ENCODE data around the gene ENPP7.

The ENPP7 gene

DNA sequence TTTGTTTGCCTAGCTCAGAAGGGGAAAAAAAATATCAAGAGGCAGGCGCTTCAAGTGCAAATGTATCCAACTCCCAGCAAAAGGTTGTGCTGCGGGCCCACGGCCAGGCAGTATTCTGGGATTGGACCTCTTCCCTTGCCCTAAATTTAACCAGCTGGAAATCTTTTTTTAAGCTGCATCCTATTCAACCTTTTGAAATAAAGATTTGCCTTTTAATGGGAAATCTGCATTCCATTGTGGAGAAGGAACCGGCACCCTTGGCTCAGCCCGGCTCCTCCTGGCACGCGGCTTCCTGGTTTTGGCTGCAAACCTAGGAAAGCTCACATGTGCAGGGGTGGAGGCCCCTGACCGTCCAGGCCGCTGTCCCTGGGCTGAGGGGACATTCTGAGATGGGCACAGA, 38.8 kb upstream of the ENPP7 start:
- Histone ChIP-seq H3K27ac (ENCODE audit: low read depth, low read length) (no peak overlapping the region), H3K4me3 (ENCODE audit: low read depth, low read length) (no peak overlapping the region), H3K79me2 (ENCODE audit: control insufficient read depth, insufficient read depth, low read length, unreplicated experiment) (no peaks in the 10 kb centered on the region), H3K4me1 (ENCODE audit: control insufficient read depth, insufficient read depth, low read length, unreplicated experiment) (peaks cover 14% of the 10 kb centered on the region), H3K36me3 (ENCODE audit: insufficient read depth, low read length) (no peaks in the 10 kb centered on the region), H2AFZ (ENCODE audit: low read length, unreplicated experiment) (no peak overlapping the region), H3K27me3 (ENCODE audit: insufficient read depth, low read length) (peaks cover 46% of the 10 kb centered on the region)

DNA sequence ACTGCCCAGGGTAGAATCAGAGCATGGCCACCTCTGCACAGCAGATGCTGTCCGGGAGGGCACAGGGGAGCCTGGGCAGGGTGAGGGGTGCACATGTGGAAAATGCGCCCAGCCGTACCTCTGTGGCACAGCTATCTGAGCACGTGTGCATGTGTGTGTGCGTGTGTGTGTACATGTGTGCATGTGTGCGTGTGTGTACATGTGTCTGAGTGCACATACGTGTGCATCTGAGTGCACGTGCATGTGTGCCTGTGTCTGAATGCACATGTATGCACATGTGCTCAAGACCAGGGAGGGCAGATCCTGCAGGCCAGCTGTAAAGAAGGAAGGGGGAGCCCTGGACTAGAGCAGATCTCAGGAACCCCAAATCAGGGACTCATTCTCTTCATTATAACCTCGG, 37.3 kb upstream of the ENPP7 start:
- H3K27ac ChIP-seq (ENCODE audit: low read depth, low read length): no peak overlapping the region
- H2AFZ ChIP-seq (ENCODE audit: low read length, unreplicated experiment): no peak overlapping the region
- H3K79me2 ChIP-seq (ENCODE audit: control insufficient read depth, insufficient read depth, low read length, unreplicated experiment): no peaks in the 10 kb centered on the region
- H3K27me3 ChIP-seq (ENCODE audit: insufficient read depth, low read length): peaks cover 44% of the 10 kb centered on the region
- H3K4me3 ChIP-seq (ENCODE audit: low read depth, low read length): no peak overlapping the region
- H3K4me1 ChIP-seq (ENCODE audit: control insufficient read depth, insufficient read depth, low read length, unreplicated experiment): peaks cover 14% of the 10 kb centered on the region
- no peaks in the 10 kb centered on the region for H3K36me3 ChIP-seq (ENCODE audit: insufficient read depth, low read length)

DNA sequence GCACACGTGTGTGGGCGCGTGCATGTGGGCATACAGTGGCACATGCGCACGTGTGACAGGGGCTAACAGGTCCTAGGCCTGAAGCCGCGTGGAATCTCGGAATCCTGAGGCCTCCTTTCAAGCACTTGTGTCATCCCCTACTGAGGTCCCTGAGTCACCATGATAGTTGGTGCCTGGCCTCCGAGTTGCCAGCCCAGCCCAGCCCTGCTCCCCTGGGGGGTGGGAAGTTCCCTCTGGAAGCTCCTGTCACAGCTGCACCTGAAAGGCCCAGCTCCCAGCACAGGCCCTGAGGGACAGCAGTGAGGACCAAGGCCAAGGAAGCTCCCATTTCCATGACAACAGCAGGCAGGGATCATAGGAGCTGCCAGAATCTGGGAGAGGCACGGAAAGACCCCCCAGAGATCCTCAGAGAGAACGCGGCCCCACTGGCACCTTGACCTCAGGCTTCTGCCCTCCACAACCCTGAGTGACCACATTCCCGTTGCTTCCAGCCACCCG, 35.4 kb upstream of the ENPP7 start:
- Histone ChIP-seq H3K4me1 (ENCODE audit: control insufficient read depth, insufficient read depth, low read length, unreplicated experiment) (peaks cover 14% of the 10 kb centered on the region), H3K79me2 (ENCODE audit: control insufficient read depth, insufficient read depth, low read length, unreplicated experiment) (no peaks in the 10 kb centered on the region), H3K27ac (ENCODE audit: low read depth, low read length) (no peak overlapping the region), H3K4me3 (ENCODE audit: low read depth, low read length) (no peak overlapping the region), H3K36me3 (ENCODE audit: insufficient read depth, low read length) (no peaks in the 10 kb centered on the region), H3K27me3 (ENCODE audit: insufficient read depth, low read length) (peaks cover 30% of the 10 kb centered on the region), H2AFZ (ENCODE audit: low read length, unreplicated experiment) (no peak overlapping the region)

DNA sequence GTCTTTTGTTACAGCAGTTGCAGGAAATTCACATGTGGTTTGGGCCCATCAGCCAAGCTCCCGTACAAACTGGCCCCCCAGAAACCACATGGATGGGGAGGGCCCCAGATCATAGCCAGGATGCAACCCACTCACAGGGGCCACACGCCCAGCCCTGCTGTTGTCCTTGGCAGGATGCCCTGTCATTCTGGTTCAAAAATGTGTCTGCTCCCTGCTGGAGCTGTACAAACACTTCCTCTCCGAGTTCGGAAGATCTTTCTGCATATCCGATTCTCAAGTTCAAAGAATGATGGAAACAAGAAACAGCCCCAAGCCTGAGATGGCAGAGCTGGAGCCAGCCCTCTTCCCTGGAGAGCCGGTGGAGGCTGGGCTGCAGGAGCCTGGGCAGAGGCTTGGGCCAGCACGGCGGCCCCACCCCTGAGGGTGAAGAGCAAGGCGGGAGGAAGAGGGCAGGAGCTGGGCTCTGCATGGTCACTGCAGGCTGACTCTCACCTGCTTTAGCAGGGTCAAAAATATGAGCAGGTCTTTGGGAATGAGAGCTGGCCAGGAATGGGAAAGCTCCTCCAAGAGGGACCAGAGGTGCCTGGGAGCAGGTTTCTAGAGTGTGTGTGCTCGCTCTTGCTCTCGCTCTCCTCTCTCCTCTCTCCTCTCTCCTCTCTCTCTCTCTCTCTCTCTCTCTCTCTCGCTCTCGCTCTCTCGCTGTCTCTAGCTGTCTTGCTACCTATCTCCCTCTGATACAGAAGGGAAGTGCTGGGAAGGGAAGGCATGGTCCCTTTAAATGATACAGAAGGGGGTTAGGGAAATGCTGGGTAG, 34.7 kb upstream of the ENPP7 start:
- no peaks in the 10 kb centered on the region for H3K36me3 ChIP-seq (ENCODE audit: insufficient read depth, low read length)
- H2AFZ ChIP-seq (ENCODE audit: low read length, unreplicated experiment): peak overlapping the region; percentile 32
- no peaks in the 10 kb centered on the region for H3K79me2 ChIP-seq (ENCODE audit: control insufficient read depth, insufficient read depth, low read length, unreplicated experiment)
- no peak overlapping the region for H3K4me3 ChIP-seq (ENCODE audit: low read depth, low read length)
- H3K27me3 ChIP-seq (ENCODE audit: insufficient read depth, low read length): peaks cover 24% of the 10 kb centered on the region
- peaks cover 14% of the 10 kb centered on the region for H3K4me1 ChIP-seq (ENCODE audit: control insufficient read depth, insufficient read depth, low read length, unreplicated experiment)
- H3K27ac ChIP-seq (ENCODE audit: low read depth, low read length): no peak overlapping the region

DNA sequence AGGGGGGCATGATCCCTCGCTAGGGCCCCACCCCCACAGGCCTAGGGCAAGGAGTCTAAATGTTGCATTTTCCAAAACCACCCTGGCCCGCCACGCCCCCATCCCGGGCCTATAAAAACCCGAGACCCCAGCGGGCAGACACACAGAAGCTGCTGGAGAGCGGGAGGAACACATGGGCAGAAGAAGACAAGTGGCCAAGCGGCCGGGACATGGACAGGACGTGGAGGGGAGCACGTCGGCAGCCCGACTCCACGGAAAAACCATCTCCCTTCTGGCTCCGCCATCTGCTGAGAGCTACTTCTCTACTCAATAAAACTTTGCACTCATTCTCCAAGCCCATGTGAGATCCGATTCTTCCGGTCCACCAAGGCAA, 34.1 kb upstream of the ENPP7 start:
- no peak overlapping the region for H3K4me3 ChIP-seq (ENCODE audit: low read depth, low read length)
- no peak overlapping the region for H2AFZ ChIP-seq (ENCODE audit: low read length, unreplicated experiment)
- H3K4me1 ChIP-seq (ENCODE audit: control insufficient read depth, insufficient read depth, low read length, unreplicated experiment): peaks cover 14% of the 10 kb centered on the region
- peaks cover 19% of the 10 kb centered on the region for H3K27me3 ChIP-seq (ENCODE audit: insufficient read depth, low read length)
- H3K79me2 ChIP-seq (ENCODE audit: control insufficient read depth, insufficient read depth, low read length, unreplicated experiment): no peaks in the 10 kb centered on the region
- H3K27ac ChIP-seq (ENCODE audit: low read depth, low read length): no peak overlapping the region
- H3K36me3 ChIP-seq (ENCODE audit: insufficient read depth, low read length): no peaks in the 10 kb centered on the region

DNA sequence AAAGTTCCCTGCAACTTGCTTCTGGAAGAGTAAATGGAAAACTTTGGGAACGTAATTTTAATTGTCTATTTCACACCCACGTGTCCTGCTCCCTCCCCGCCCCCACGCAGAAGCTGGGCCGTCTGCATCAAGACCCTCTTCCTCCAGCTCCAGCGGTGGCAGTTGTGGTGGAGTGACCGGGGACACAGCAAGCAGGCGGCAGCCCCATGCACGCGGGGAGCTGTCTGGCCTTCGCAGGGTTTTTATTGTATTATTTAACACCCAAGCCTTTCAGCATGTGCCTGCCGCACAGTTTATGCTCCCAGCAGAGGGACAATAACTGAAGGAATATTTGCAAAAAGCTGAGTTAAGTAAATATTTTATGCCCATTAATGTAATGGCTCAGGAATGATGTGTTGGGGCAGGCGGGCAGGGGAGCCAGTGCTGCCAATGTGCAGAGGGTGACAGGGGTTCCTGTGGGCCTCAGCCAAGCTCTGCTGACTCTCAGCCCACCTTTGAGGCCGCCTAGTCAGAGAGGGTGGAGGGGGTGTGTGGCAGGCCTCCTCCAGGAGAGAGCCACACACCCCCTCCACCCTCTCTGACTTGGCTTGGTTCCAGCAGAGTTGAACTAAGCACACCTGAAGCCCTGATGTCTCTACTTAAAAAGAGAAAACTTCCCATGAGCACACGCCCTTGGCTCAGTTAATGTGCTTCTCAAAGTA, 32.4 kb upstream of the ENPP7 start:
- Histone ChIP-seq H3K4me1 (ENCODE audit: control insufficient read depth, insufficient read depth, low read length, unreplicated experiment) (peaks cover 14% of the 10 kb centered on the region), H2AFZ (ENCODE audit: low read length, unreplicated experiment) (no peak overlapping the region), H3K36me3 (ENCODE audit: insufficient read depth, low read length) (no peaks in the 10 kb centered on the region), H3K27me3 (ENCODE audit: insufficient read depth, low read length) (peaks cover 5% of the 10 kb centered on the region; the same call in 1 of the 2 replicates), H3K79me2 (ENCODE audit: control insufficient read depth, insufficient read depth, low read length, unreplicated experiment) (no peaks in the 10 kb centered on the region), H3K4me3 (ENCODE audit: low read depth, low read length) (no peak overlapping the region), H3K27ac (ENCODE audit: low read depth, low read length) (no peak overlapping the region)

DNA sequence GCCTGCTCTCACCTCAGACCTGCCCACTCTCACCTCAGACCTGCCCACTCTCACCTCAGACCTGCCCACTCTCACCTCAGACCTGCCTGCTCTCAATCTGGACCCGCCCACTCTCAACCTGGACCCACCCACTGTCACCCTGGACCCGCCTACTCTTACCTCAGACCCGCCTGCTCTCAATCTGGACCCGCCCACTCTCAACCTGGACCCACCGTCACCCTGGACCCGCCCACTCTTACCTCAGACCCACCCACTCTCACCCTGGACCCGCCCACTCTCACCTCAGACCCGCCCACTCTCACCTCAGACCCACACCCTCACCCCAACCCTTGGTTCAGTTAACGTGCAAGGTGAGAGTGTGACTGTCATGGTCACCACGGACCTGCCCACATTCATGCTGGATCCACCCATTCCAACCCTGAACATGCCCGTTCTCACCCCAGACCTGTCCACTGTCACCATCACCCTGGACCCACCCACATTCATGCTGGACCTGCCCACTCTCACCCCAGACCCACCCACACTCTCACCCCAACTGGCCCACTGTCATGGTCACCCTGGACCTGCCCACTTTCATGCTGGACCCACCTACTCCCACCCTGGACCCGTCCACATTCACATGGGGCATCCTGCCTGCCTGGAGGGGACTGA, 31.2 kb upstream of the ENPP7 start:
- no peaks in the 10 kb centered on the region for H3K79me2 ChIP-seq (ENCODE audit: control insufficient read depth, insufficient read depth, low read length, unreplicated experiment)
- peaks cover 14% of the 10 kb centered on the region for H3K4me1 ChIP-seq (ENCODE audit: control insufficient read depth, insufficient read depth, low read length, unreplicated experiment)
- peaks cover 5% of the 10 kb centered on the region; the same call in 1 of the 2 replicates for H3K27me3 ChIP-seq (ENCODE audit: insufficient read depth, low read length)
- H3K36me3 ChIP-seq (ENCODE audit: insufficient read depth, low read length): no peaks in the 10 kb centered on the region
- H3K27ac ChIP-seq (ENCODE audit: low read depth, low read length): no peak overlapping the region
- no peak overlapping the region for H2AFZ ChIP-seq (ENCODE audit: low read length, unreplicated experiment)
- H3K4me3 ChIP-seq (ENCODE audit: low read depth, low read length): no peak overlapping the region

DNA sequence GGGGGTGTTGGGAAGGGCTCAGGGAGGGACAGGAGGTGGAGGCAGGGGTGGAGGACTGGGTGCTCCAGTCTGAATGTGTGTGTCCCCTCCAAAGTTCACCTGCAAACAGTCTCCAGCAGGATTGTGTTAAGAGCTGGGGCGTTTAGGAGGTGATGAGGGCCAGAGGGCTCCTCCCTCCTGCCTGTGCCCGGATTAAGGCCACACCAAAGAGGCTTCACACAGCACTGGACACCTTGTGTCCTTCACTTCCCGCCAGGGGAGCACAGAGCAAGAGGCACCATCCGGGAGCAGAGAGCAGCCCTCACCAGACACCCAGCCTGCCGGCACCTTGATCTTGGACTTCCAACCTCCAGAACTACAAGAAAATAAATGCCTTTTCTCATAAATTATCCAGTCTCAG, 30.2 kb upstream of the ENPP7 start:
- Histone ChIP-seq H3K4me1 (ENCODE audit: control insufficient read depth, insufficient read depth, low read length, unreplicated experiment) (peaks cover 8% of the 10 kb centered on the region), H3K79me2 (ENCODE audit: control insufficient read depth, insufficient read depth, low read length, unreplicated experiment) (no peaks in the 10 kb centered on the region), H3K36me3 (ENCODE audit: insufficient read depth, low read length) (no peaks in the 10 kb centered on the region), H3K27ac (ENCODE audit: low read depth, low read length) (no peak overlapping the region), H3K4me3 (ENCODE audit: low read depth, low read length) (no peak overlapping the region), H2AFZ (ENCODE audit: low read length, unreplicated experiment) (no peak overlapping the region), H3K27me3 (ENCODE audit: insufficient read depth, low read length) (peaks cover 5% of the 10 kb centered on the region; the same call in 1 of the 2 replicates)

DNA sequence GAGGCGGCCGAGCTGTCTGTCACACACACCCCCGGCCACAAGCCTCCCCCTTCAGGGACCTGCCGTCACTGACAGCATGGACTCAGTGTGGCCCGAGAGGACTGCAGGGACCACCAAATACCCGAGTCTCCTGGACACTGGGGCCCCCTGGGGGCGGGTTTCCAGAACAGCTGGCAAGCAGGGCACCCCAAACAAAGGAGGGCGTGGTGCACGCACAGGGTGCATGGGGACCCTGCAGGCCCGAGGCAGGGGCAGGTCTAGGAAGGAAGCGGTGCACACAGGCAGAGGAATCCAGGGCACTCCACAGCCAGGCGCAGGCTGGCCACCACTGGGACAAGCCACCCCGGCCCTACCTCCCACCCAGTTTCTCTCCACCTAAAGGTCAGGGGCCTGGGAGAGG, 28.7 kb upstream of the ENPP7 start:
- Histone ChIP-seq H3K79me2 (ENCODE audit: control insufficient read depth, insufficient read depth, low read length, unreplicated experiment) (no peaks in the 10 kb centered on the region), H3K27me3 (ENCODE audit: insufficient read depth, low read length) (peaks cover 5% of the 10 kb centered on the region; the same call in 1 of the 2 replicates), H2AFZ (ENCODE audit: low read length, unreplicated experiment) (no peak overlapping the region), H3K36me3 (ENCODE audit: insufficient read depth, low read length) (no peaks in the 10 kb centered on the region), H3K4me3 (ENCODE audit: low read depth, low read length) (no peak overlapping the region), H3K4me1 (ENCODE audit: control insufficient read depth, insufficient read depth, low read length, unreplicated experiment) (no peaks in the 10 kb centered on the region), H3K27ac (ENCODE audit: low read depth, low read length) (no peak overlapping the region)

DNA sequence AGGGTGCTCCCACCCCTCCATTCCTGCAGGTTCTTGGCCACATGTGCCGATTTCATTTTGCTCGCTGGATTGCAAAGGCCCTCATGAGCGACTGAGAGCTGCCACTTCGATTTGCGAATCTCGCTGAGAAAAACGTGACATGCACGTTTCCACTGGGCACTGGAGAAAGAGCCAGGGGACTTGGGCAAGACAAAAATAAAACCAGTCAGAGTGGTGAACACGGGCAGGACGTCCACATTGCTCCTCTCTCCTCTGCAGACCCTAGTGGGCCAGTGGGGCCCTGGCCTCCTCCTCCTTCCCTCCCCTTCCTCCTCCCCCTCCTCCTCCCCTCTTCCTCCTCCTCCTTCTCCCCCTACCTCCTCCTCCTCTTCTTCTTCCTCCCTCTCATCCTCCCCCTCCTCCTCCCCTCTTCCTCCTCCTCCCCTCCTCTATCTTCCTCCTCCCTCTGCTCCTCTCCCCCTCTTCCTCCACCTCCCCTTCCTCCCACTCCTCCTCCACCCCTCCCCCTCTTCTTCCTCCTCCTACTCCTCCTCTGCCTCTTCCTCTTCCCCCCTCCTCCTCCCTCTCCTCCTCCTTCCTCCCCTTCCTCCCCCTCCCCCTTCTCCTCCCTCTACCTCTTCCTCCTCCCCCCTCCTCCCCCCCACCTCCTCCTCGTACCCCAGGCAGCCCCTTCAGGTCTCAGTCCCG, 28.1 kb upstream of the ENPP7 start:
- Histone ChIP-seq H3K4me1 (ENCODE audit: control insufficient read depth, insufficient read depth, low read length, unreplicated experiment) (no peaks in the 10 kb centered on the region), H3K27ac (ENCODE audit: low read depth, low read length) (no peak overlapping the region), H3K27me3 (ENCODE audit: insufficient read depth, low read length) (peaks cover 5% of the 10 kb centered on the region; the same call in 1 of the 2 replicates)

More for the DNA sequence above, 28.1 kb upstream of the ENPP7 start:
- Histone ChIP-seq H3K4me3 (ENCODE audit: low read depth, low read length) (no peak overlapping the region), H3K36me3 (ENCODE audit: insufficient read depth, low read length) (no peaks in the 10 kb centered on the region), H3K79me2 (ENCODE audit: control insufficient read depth, insufficient read depth, low read length, unreplicated experiment) (no peaks in the 10 kb centered on the region), H2AFZ (ENCODE audit: low read length, unreplicated experiment) (no peak overlapping the region)

Measured in ACC112 (cell line).